Subcutaneous preadipocyte (primary cell): ENCODE measurements around the gene EVC2. TPM values are rescaled to one million over a fixed set of nuclear protein-coding genes. Genes with fewer than 3 reads are reported as not detected.

Experiments
- total RNA-seq: library from RNA; depleted of rRNA; stranded (reverse); fragments of >200 nt; gene quantifications from 2 replicates; pipeline ENCODE4 v1.2.3, GENCODE V29; 2012

The EVC2 gene, protein sequence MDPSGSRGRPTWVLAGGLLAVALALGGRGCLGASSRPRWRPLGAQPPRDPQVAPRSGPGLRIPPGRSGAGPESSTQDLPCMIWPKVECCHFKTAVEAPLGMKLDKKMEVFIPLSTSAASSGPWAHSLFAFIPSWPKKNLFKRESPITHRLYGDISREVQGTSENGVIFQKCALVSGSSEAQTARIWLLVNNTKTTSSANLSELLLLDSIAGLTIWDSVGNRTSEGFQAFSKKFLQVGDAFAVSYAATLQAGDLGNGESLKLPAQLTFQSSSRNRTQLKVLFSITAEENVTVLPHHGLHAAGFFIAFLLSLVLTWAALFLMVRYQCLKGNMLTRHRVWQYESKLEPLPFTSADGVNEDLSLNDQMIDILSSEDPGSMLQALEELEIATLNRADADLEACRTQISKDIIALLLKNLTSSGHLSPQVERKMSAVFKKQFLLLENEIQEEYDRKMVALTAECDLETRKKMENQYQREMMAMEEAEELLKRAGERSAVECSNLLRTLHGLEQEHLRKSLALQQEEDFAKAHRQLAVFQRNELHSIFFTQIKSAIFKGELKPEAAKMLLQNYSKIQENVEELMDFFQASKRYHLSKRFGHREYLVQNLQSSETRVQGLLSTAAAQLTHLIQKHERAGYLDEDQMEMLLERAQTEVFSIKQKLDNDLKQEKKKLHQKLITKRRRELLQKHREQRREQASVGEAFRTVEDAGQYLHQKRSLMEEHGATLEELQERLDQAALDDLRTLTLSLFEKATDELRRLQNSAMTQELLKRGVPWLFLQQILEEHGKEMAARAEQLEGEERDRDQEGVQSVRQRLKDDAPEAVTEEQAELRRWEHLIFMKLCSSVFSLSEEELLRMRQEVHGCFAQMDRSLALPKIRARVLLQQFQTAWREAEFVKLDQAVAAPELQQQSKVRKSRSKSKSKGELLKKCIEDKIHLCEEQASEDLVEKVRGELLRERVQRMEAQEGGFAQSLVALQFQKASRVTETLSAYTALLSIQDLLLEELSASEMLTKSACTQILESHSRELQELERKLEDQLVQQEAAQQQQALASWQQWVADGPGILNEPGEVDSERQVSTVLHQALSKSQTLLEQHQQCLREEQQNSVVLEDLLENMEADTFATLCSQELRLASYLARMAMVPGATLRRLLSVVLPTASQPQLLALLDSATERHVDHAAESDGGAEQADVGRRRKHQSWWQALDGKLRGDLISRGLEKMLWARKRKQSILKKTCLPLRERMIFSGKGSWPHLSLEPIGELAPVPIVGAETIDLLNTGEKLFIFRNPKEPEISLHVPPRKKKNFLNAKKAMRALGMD
- total RNA-seq, result 9.0 and 9.2 TPM in 2 replicates

GRCh38 chr4:5708449-5709206, at the start of gene EVC2:
TSS of gene EVC2 (minus strand) at chr4:5708559. CDS start at chr4:5708513, 46 bp downstream.

DNA sequence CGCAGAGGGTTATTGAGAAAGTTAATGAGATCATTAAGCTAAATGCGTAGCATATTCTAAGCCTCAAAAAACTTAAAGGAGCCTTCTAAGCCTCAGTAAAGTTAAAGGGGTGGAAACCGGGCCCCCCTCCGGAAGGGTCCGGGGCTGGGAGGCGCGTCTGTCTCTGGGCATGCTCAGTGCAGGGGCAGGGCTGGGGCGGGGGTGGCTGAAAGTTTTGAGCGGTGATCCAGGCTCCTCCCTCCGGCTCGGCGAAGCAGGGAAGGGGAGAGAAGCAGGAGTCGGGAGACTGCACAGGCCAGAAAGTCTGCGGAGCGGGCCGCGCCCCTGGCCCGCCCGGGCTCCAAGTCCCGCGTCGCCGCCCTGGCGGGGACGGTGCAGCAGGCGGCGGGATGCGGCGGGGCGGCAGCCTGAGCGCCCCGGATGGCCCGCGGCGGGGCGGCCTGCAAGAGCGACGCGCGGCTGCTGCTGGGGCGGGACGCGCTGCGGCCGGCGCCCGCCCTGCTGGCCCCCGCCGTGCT, 2.7 kb upstream of the EVC2 start, which contains the start of gene EVC:
EVC (plus strand) TSS at position 241 of the 518 bp plus-strand sequence; CDS start at position 421, 180 bp downstream.

Other genes starting within 250 kb of the EVC2 start
- 36.7 and 47.3 TPM in 2 replicates for gene EVC, start 2.6 kb upstream of the EVC2 start, total RNA-seq
- gene CRMP1, start 184.5 kb upstream of the EVC2 start, total RNA-seq, result under 0.01 TPM in 1 of 2 replicates, not detected in the other